OCI-LY7 (cell line): ENCODE measurements around the gene TNPO1. TPM values are rescaled to one million over a fixed set of nuclear protein-coding genes. Genes with fewer than 3 reads are reported as not detected.

Experiments used
- BruUV-seq: library from RNA; stranded (reverse); fragments of 400-500 nt; replicated peaks from 2 replicates; lab custom pipeline; 2021; lab: Mats Ljungman, UMichigan
- CTCF ChIA-PET: fragments of 300-600 bp; sonication (Branson Sonifier 250); formaldehyde crosslinking; loops from one replicate; lab custom pipeline; 2022; ENCODE audit warnings: antibody characterized with exemption; ENCODE audit not compliant: unreplicated experiment; lab: Charles Lee
- POLR2A ChIA-PET: fragments of 300-600 bp; sonication (Branson Sonifier 250); formaldehyde crosslinking; loops from one replicate; lab custom pipeline; 2022; ENCODE audit warnings: antibody characterized with exemption; lab: Charles Lee
- DNase-seq: peaks from one replicate; pipeline ENCODE4 v3.0.0-alpha.2; 2015; ENCODE audit warnings: low spot score
- H2AFZ ChIP-seq: fragments of 200-600 bp; sonication (generic), shearing (Covaris generic); 2 replicates; pipeline ENCODE4 v1.6.1; 2014; ENCODE audit warnings: mild to moderate bottlenecking, antibody characterized with exemption, low read length, moderate library complexity
- H3K27ac ChIP-seq: fragments of 200-600 bp; sonication (generic); 2 replicates; pipeline ENCODE4 v1.5.1; 2014; ENCODE audit warnings: mixed run types, low read depth, mild to moderate bottlenecking, moderate library complexity, low read length, inconsistent platforms; ENCODE audit not compliant: poor library complexity, severe bottlenecking
- H3K36me3 ChIP-seq: fragments of 200-600 bp; sonication (generic); 2 replicates; pipeline ENCODE4 v1.6.1; 2014; ENCODE audit warnings: mild to moderate bottlenecking, antibody characterized with exemption, low read length, moderate library complexity, mixed read lengths; ENCODE audit not compliant: insufficient read depth
- H3K4me1 ChIP-seq: fragments of 200-600 bp; sonication (generic); 2 replicates; pipeline ENCODE4 v1.5.1; 2014; ENCODE audit warnings: mild to moderate bottlenecking, low read length; ENCODE audit not compliant: insufficient read depth, poor library complexity, severe bottlenecking
- H3K4me2 ChIP-seq: fragments of 200-600 bp; sonication (generic); 2 replicates; pipeline ENCODE4 v1.6.1; 2014; ENCODE audit warnings: mild to moderate bottlenecking, low read length
- H3K4me3 ChIP-seq: fragments of 200-600 bp; sonication (generic); 2 replicates; pipeline ENCODE4 v1.5.1; 2014; ENCODE audit warnings: mild to moderate bottlenecking, low read depth, low read length; ENCODE audit not compliant: poor library complexity, severe bottlenecking
- H3K79me2 ChIP-seq: fragments of 200-600 bp; sonication (generic); 2 replicates; pipeline ENCODE4 v1.6.1; 2016; ENCODE audit warnings: low read depth, mild to moderate bottlenecking, low read length, moderate library complexity, mixed read lengths; ENCODE audit not compliant: insufficient read depth
- H3K9me2 ChIP-seq: fragments of 200-600 bp; sonication (generic); 2 replicates; pipeline ENCODE4 v1.6.1; 2016; ENCODE audit warnings: mild to moderate bottlenecking, low read length, mixed read lengths; ENCODE audit not compliant: insufficient read depth
- H3K9me3 ChIP-seq: fragments of 200-600 bp; sonication (generic); 2 replicates; pipeline ENCODE4 v1.6.1; 2014; ENCODE audit warnings: mild to moderate bottlenecking, mixed run types, low read length, mixed read lengths
- H4K20me1 ChIP-seq: fragments of 200-600 bp; sonication (generic); 2 replicates; pipeline ENCODE4 v1.6.1; 2014; ENCODE audit warnings: mild to moderate bottlenecking, antibody characterized with exemption, low read length, moderate library complexity, mixed read lengths; ENCODE audit not compliant: insufficient read depth
- EZH2phosphoT487 ChIP-seq: fragments of 200-600 bp; sonication (generic); IDR thresholded peaks from 2 replicates; pipeline ENCODE4 v1.6.1; 2018; ENCODE audit warnings: low read depth, borderline replicate concordance, mild to moderate bottlenecking, mixed run types, antibody characterized with exemption, low read length, moderate library complexity, mixed read lengths
- intact Hi-C: fragments of 100-400 bp; cut with micrococcal nuclease; formaldehyde crosslinking; loops from one replicate; pipeline ENCODE4 v1.10.0; 2022; ENCODE audit not compliant: unreplicated experiment
- total RNA-seq, 2 experiments: library from RNA; depleted of rRNA in 1 of 2; stranded (reverse); fragments of >200 nt in 1 of 2; shearing (Covaris generic) in 1 of 2; gene quantifications; 2 replicates each; pipeline ENCODE4 v1.2.3, GENCODE V29; 2014 to 2022
- TF ChIP-seq, protein P1 (sequence below): fragments of 200-600 bp; sonication (generic); conservative IDR thresholded peaks from 2 replicates; pipeline ENCODE4 v1.5.1; 2014; ENCODE audit warnings: mild to moderate bottlenecking, antibody characterized with exemption, low read length, moderate library complexity, mixed read lengths

The TNPO1 gene
- total RNA-seq, 2 experiments from 2014 or later: 95.2 to 132 TPM

DNA sequence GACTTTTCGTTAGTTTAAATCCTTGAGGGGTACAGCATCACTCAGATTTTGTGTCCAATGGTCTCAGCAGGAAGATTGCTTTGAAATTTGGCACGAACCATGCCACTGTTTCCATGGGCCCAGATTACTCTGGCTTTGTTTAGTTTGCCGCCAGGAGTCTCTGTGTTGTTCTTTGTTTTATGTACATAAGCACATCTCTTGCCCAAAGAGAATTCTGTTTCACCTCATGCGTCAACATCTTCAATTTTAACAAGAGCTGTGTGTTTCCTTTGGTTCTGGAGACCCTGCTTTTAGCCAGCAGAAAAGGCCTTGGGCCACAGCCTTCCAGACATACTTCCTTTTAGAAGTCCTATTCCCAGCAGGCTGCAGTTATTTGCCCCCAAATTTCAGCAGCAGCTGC is 62.4 kb downstream of the TNPO1 start:
- intact Hi-C loops: no loop called here
- BruUV-seq: no TSS peak
- Histone ChIP-seq H3K4me2 (no peak overlapping the region), H2AFZ (no peak overlapping the region), H3K4me1 (no peaks in the 10 kb centered on the region), H3K9me3 (no peaks in the 10 kb centered on the region), H3K27ac (no peak overlapping the region), H3K9me2 (no peaks in the 10 kb centered on the region), H4K20me1 (peaks cover 7% of the 10 kb centered on the region), H3K79me2 (peaks cover 17% of the 10 kb centered on the region; the same call in 1 of the 2 replicates), H3K4me3 (no peak overlapping the region), H3K36me3 (peaks cover 100% of the 10 kb centered on the region)
- CTCF ChIA-PET: no interaction called here
- DNase-seq: no peak
- POLR2A ChIA-PET: interaction anchor here (1.2 kb wide), 1 partner anchor 21 kb away, joined by 3 read pairs; no protein-coding TSS in a partner anchor
- no peak for TF ChIP-seq EZH2phosphoT487
- TF ChIP-seq, protein P1, sequence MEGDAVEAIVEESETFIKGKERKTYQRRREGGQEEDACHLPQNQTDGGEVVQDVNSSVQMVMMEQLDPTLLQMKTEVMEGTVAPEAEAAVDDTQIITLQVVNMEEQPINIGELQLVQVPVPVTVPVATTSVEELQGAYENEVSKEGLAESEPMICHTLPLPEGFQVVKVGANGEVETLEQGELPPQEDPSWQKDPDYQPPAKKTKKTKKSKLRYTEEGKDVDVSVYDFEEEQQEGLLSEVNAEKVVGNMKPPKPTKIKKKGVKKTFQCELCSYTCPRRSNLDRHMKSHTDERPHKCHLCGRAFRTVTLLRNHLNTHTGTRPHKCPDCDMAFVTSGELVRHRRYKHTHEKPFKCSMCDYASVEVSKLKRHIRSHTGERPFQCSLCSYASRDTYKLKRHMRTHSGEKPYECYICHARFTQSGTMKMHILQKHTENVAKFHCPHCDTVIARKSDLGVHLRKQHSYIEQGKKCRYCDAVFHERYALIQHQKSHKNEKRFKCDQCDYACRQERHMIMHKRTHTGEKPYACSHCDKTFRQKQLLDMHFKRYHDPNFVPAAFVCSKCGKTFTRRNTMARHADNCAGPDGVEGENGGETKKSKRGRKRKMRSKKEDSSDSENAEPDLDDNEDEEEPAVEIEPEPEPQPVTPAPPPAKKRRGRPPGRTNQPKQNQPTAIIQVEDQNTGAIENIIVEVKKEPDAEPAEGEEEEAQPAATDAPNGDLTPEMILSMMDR: no peak

DNA sequence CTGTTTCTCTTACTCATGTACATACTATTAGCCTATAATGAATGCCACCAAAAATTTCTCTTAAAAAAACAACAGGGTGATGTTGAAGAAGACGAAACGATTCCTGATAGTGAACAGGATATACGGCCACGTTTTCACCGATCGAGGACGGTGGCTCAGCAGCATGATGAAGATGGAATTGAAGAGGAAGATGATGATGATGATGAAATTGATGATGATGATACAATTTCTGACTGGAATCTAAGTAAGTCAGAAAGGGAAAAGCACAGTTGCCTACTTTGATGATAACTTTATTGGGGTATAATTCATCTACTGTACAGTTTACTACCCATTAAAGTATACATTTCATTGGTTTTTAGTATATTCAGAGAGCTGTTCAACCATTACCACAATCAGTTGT is 66.5 kb downstream of the TNPO1 start:
- peaks cover 18% of the 10 kb centered on the region; the same call in 1 of the 2 replicates for H3K79me2 ChIP-seq
- H3K9me3 ChIP-seq: no peaks in the 10 kb centered on the region
- intact Hi-C loops: no loop called here
- H3K27ac ChIP-seq: no peak overlapping the region
- TF ChIP-seq, protein P1: no peak
- TF ChIP-seq EZH2phosphoT487: no peak
- peaks cover 98% of the 10 kb centered on the region for H3K36me3 ChIP-seq
- ChIA-PET CTCF (no interaction called here), POLR2A (no interaction called here)
- H4K20me1 ChIP-seq: no peaks in the 10 kb centered on the region; the same call in 1 of the 2 replicates
- H3K4me1 ChIP-seq: no peaks in the 10 kb centered on the region
- BruUV-seq: no TSS peak
- no peak for DNase-seq
- H3K4me3 ChIP-seq: no peak overlapping the region
- no peak overlapping the region for H3K4me2 ChIP-seq
- H3K9me2 ChIP-seq: no peaks in the 10 kb centered on the region
- H2AFZ ChIP-seq: no peak overlapping the region

DNA sequence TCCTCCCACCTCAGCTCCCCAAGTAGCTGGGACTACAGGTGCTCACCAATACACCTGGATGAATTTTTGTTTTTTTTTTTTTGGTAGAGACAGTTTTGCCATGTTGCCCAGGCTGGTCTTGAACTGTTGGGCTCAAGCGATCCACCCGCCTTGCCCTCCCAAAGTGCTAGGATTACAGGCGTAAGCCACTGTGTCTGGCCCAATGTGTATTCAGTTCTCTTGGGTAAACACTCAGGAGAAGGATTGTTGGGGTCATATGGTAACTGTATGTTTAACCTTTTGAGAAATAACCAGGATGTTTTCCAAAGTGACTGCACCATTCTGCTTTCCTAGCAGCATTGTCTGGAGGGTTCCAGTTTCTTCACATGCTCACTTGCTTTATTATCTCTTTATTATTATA is 67.4 kb downstream of the TNPO1 start:
- Histone ChIP-seq H3K9me3 (no peaks in the 10 kb centered on the region), H3K4me1 (no peaks in the 10 kb centered on the region), H3K79me2 (peaks cover 16% of the 10 kb centered on the region; the same call in 1 of the 2 replicates), H3K4me2 (no peak overlapping the region), H2AFZ (no peak overlapping the region), H3K9me2 (no peaks in the 10 kb centered on the region), H3K4me3 (no peak overlapping the region), H3K36me3 (peaks cover 98% of the 10 kb centered on the region), H4K20me1 (no peaks in the 10 kb centered on the region; the same call in 1 of the 2 replicates), H3K27ac (no peak overlapping the region)
- DNase-seq: no peak
- BruUV-seq: no TSS peak
- ChIA-PET POLR2A (interaction anchor here (0.7 kb wide), 1 partner anchor 10 kb away, joined by 3 read pairs; no protein-coding TSS in a partner anchor), CTCF (no interaction called here)
- intact Hi-C loops: no loop called here
- TF ChIP-seq, protein P1: no peak
- TF ChIP-seq EZH2phosphoT487: no peak
